A549 treated with dexamethasone at 1 μM for 4 hours (cell line): ENCODE results near the gene IDUA. TPM values are rescaled to one million over a fixed set of nuclear protein-coding genes. Genes with fewer than 3 reads are reported as not detected.

Source experiments
- total RNA-seq: library from RNA; stranded (reverse); fragments of 200-300 nt; extraction: Qiagen RNA extraction; gene quantifications from 5 replicates; pipeline ENCODE4 v1.2.3, GENCODE V29; 2022

IDUA gene
- total RNA-seq: 6.9 to 12.9 TPM (median 9.4 TPM) in 5 replicates

GRCh38 chr4:986879-987623, at the start of gene IDUA:
TSS of gene IDUA (plus strand) at chr4:987044. CDS start at chr4:987085, 41 bp downstream.

GRCh38 chr4:973431-974397, 13.1 kb upstream of the IDUA start, which contains the start of gene DGKQ:
TSS of gene DGKQ (minus strand) at chr4:973569. CDS start at chr4:973482, 87 bp downstream.

GRCh38 chr4:993111-994029, 6.5 kb downstream of the IDUA start, which contains the start of gene SLC26A1:
TSS of gene SLC26A1 (minus strand) at chr4:993404. CDS start at chr4:991703, 1,701 bp downstream.

GRCh38 chr4:1011022-1011665, 24.3 kb downstream of the IDUA start, which contains the start of gene FGFRL1:
TSS of gene FGFRL1 (plus strand) at chr4:1011626. CDS start at chr4:1012486, 860 bp downstream.

Other genes with a start within 250 kb of the IDUA start
- 0.28 to 0.90 TPM (median 0.47 TPM) in 5 replicates for gene CPLX1, start 160.9 kb upstream of the IDUA start, total RNA-seq
- 31.3 to 51.7 TPM (median 47.9 TPM) in 5 replicates for gene GAK, start 54.7 kb upstream of the IDUA start, total RNA-seq
- 9.0 to 12.8 TPM (median 10.7 TPM) in 5 replicates for gene TMEM175, start 54.6 kb upstream of the IDUA start, total RNA-seq
- gene DGKQ, start 13.5 kb upstream of the IDUA start, total RNA-seq: 4.0 to 7.9 TPM (median 6.8 TPM) in 5 replicates
- gene SLC26A1, start 6.4 kb downstream of the IDUA start, total RNA-seq: 0.12 to 0.26 TPM (median 0.18 TPM) in 5 replicates
- gene FGFRL1, start 24.6 kb downstream of the IDUA start, total RNA-seq: 12.2 to 22.0 TPM (median 21.3 TPM) in 5 replicates
- 0.81 to 2.9 TPM (median 2.4 TPM) in 5 replicates for gene RNF212, start 126.5 kb downstream of the IDUA start, total RNA-seq
- 0.26 to 0.41 TPM (median 0.39 TPM) in 5 replicates for gene SPON2, start 185.5 kb downstream of the IDUA start, total RNA-seq